ENCODE results near the gene WFS1. TPM values are rescaled to one million over a fixed set of nuclear protein-coding genes. Genes with fewer than 3 reads are reported as not detected.

The WFS1 gene
- total and polyA plus RNA-seq, 2 of the 8 experiments (the other 6 are each of a cell fraction or from before 2014, with no cell fraction given): 29.1 to 43.1 TPM

DNA sequence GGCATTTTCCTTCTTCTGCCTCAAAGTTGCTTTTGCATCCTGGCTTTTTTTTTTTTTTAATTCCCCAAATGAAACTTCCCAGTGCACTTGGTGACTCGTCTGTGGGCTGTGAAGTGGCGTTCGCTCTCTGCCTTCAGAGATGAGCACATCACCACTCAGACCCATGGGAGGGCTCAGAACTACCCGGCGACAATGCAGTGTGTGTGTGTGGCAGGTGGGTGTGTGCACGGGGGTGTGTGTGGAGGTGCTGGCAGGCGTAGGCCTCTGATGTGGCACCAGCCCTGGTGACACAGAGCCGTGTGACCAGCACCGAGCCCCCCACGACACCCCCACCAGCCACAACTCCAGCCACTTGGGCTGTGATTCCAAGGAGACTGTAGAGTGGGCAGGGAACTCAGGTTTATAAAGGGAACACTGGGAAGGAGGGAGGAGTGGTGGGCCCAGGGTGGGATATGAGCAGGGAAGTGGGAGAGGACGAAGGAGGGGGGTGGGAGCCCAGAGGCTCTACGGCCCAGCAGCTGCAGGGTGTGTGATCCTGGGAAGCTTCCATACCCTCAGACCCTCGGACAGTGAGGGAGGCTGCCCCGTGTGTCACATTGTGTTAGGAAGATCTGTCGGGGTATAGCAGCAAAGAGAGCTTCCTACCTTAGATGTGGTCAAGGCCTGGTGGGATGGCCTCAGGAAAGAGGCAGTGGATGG is 6.0 kb upstream of the WFS1 start:
- H4K8ac ChIP-seq (ENCODE audit: extremely low read depth, insufficient read depth, low read length): 0 out of 2 replicates have a peak overlapping the region, but pooled peaks have one; percentile 12
- no peak overlapping the region for H3K14ac ChIP-seq (ENCODE audit: insufficient read length)
- H3K36me3 ChIP-seq (ENCODE audit: control insufficient read depth in 2 of 4, insufficient read depth in 4 of 4, low read length in 3 of 4): no peaks in the 10 kb centered on the region
- H4K91ac ChIP-seq (replicated peaks; ENCODE audit: insufficient read length, low read length): peak overlapping the region; percentile 68
- peak overlapping the region; percentile 66 for H2BK5ac ChIP-seq (ENCODE audit: low read depth, low read length)
- H3K27ac ChIP-seq (ENCODE audit: low read depth, low read length): 0 out of 2 replicates have a peak overlapping the region, but pooled peaks have one; percentile 4
- DNase-seq (ENCODE audit: low read depth in 1 of 2, low spot score in 2 of 2): no peak
- no peak overlapping the region for H3K4me3 ChIP-seq (ENCODE audit: extremely low read depth in 1 of 4, insufficient read depth in 2 of 4, low read depth in 3 of 4, low read length in 4 of 4)
- H3K23me2 ChIP-seq (ENCODE audit: low read depth, low read length): no peaks in the 10 kb centered on the region
- H2BK20ac ChIP-seq (ENCODE audit: low read length): peak overlapping the region; percentile 98; the same call in 1 of the 2 replicates
- H3K56ac ChIP-seq (replicated peaks; ENCODE audit: insufficient read length, low read depth, low read length): no peak overlapping the region
- FAIRE-seq: no peak
- POLR2A ChIA-PET (ENCODE audit: partially characterized antibody): no interaction called here
- H3K9ac ChIP-seq (replicated peaks in 1 of 4; ENCODE audit: extremely low read depth in 1 of 4, low read depth in 3 of 4, low read length in 3 of 4): no peak overlapping the region
- H4K5ac ChIP-seq (ENCODE audit: insufficient read length, low read depth, low read length): peak overlapping the region; percentile 38
- H4K20me1 ChIP-seq (replicated peaks in 1 of 2; ENCODE audit: control insufficient read depth in 1 of 2, insufficient read depth in 2 of 2, low read length in 2 of 2): no peaks in the 10 kb centered on the region
- H3K4ac ChIP-seq (replicated peaks; ENCODE audit: insufficient read length, low read depth, low read length): peak overlapping the region; percentile 47
- no peak overlapping the region for H3K18ac ChIP-seq (ENCODE audit: extremely low read depth, low read length)
- peak overlapping the region; percentile 52 for H2BK120ac ChIP-seq (replicated peaks; ENCODE audit: low read depth, low read length)
- no peaks in the 10 kb centered on the region for H3K79me2 ChIP-seq (ENCODE audit: control insufficient read depth in 1 of 2, insufficient read depth in 2 of 2, low read length in 2 of 2)
- H3K9me3 ChIP-seq (ENCODE audit: insufficient read depth in 2 of 2, low read depth in 1 of 2, low read length in 1 of 2): no peaks in the 10 kb centered on the region
- H3K79me1 ChIP-seq (ENCODE audit: low read depth, low read length): no peaks in the 10 kb centered on the region
- peaks cover 0 to 4% (median 0%) of the 10 kb centered on the region in 4 experiments; a peak in 3 of 7 replicates for H3K27me3 ChIP-seq (replicated peaks in 1 of 4; ENCODE audit: control insufficient read depth in 3 of 4, extremely low read depth in 1 of 4, insufficient read depth in 3 of 4, low read length in 3 of 4)
- H2AK5ac ChIP-seq (ENCODE audit: low read depth, low read length): no peak overlapping the region; the same call in 1 of the 2 replicates
- H3K23ac ChIP-seq (ENCODE audit: insufficient read length): no peak overlapping the region
- peaks cover 0 to 4% (median 1%) of the 10 kb centered on the region in 4 experiments; a peak in 3 of 7 replicates for H3K4me1 ChIP-seq (replicated peaks in 1 of 4; ENCODE audit: control insufficient read depth in 3 of 4, insufficient read depth in 4 of 4, low read length in 3 of 4)
- WGBS, 2 experiments (ENCODE audit: extremely low coverage in 1 of 2, insufficient coverage in 1 of 2, insufficient read length in 1 of 2, insufficient replicate concordance in 2 of 2, low coverage in 1 of 2, low lambda C conversion rate in 2 of 2, missing lambda C conversion rate in 1 of 2): 83% methylated on average over 14 of the region's 15 CpGs; no CpG with 5 or more reads in 1 of the 2 experiments
- H3K4me2 ChIP-seq (ENCODE audit: insufficient read depth in 1 of 2, low read depth in 2 of 2, low read length in 2 of 2): no peak overlapping the region
- no peak for TF ChIP-seq YY1 (IDR thresholded peaks at IDR 0.05; ENCODE audit: low read depth, low read length)
- no peak for TF ChIP-seq POU5F1 (IDR thresholded peaks at IDR 0.05; ENCODE audit: low read depth, low read length)
- no peak for TF ChIP-seq TAF7 (optimal IDR thresholded peaks at IDR 0.05; ENCODE audit: borderline replicate concordance, low read depth, low read length)
- no peak for TF ChIP-seq GTF2F1 (IDR thresholded peaks at IDR 0.05; ENCODE audit: borderline replicate concordance, low read depth, low read length)
- no peak for TF ChIP-seq SIX5 (IDR thresholded peaks at IDR 0.05; ENCODE audit: low read depth, low read length)
- TF ChIP-seq, protein P1, sequence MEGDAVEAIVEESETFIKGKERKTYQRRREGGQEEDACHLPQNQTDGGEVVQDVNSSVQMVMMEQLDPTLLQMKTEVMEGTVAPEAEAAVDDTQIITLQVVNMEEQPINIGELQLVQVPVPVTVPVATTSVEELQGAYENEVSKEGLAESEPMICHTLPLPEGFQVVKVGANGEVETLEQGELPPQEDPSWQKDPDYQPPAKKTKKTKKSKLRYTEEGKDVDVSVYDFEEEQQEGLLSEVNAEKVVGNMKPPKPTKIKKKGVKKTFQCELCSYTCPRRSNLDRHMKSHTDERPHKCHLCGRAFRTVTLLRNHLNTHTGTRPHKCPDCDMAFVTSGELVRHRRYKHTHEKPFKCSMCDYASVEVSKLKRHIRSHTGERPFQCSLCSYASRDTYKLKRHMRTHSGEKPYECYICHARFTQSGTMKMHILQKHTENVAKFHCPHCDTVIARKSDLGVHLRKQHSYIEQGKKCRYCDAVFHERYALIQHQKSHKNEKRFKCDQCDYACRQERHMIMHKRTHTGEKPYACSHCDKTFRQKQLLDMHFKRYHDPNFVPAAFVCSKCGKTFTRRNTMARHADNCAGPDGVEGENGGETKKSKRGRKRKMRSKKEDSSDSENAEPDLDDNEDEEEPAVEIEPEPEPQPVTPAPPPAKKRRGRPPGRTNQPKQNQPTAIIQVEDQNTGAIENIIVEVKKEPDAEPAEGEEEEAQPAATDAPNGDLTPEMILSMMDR (IDR thresholded peaks at IDR 0.05; ENCODE audit: control extremely low read depth in 1 of 3, insufficient read depth in 1 of 3, low read depth in 1 of 3, low read length in 3 of 3): no peak
- no peak for TF ChIP-seq ZNF274 (IDR thresholded peaks at IDR 0.05; ENCODE audit: borderline replicate concordance, extremely low read depth, low read length)
- no peak for TF ChIP-seq BCL11A (IDR thresholded peaks at IDR 0.05; ENCODE audit: low read depth in 2 of 2, low read length in 2 of 2)
- H2AFZ ChIP-seq (ENCODE audit: low read length): no peak overlapping the region
- CTCF ChIA-PET (ENCODE audit: partially characterized antibody): interaction anchor here (0.7 to 37.7 kb wide), 11 partner anchors 11 to 269 kb away, joined by 3 to 908 read pairs (median 4); partner anchors contain the start of gene WFS1
- H2BK12ac ChIP-seq (ENCODE audit: low read depth, low read length): peak overlapping the region; percentile 84; the same call in 1 of the 2 replicates
- H2BK15ac ChIP-seq (ENCODE audit: low read length): no peak overlapping the region
